ENCODE measurements around the gene FNDC1. TPM values are rescaled to one million over a fixed set of nuclear protein-coding genes. Genes with fewer than 3 reads are reported as not detected.
"Not testable (repeated sequence)": the region's sequence is repeated elsewhere in the genome, so short reads cannot be mapped to it uniquely, and the experiment has no call there.

FNDC1 gene
- total RNA-seq, 1 donor from 2014 or later: 0.12 TPM

DNA sequence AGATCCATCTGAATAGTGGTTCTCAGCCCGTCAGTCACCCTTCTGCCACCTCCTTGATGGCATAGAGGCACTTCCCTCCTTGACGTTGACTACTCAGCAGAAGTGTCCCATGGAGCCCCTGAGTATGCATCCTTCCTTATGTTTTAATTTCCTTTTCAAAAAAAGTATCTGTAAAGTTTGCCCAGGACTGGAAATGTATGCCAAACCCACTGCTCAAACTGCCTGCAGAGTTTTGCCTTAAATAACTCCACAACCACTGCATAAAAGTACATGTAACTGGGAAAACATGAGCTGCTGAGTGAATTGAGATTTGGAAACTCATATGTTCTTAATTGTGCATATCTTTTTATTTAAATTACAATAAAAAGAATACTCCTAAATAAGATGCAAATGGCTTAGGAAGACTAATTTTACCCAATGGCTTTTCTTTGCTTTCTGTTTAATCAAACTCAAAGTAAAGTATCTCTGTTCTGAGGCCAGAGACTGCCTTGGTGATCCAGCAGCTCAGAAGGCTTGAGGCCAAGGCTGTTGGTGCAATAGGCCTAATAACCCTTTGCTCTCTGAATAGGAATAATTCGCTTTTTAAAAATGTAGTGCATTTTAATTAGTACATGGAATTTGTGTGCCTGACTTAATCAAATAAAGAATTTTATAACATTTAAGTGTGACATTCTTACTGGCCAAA lies 90.4 kb downstream of the FNDC1 start:
- ATAC-seq: no peak

DNA sequence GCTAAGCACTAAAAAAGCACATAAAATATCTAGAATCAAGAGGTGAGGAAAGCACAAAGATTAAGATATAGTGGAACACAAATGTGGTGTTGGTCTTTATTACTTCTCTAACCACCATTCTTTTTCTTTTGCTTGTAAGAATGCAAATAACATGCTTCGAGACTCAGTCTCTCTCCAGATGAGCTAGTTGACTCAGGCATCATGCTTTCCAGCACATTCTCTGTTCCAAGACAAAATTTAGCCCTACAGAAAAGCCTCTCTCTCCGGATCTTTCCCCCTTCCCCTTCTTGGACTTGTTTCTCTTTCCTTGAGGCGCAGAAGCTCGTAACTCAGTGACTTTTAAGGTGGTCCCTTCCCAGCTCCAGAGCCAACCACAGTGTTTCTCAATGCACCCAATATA lies 91.0 kb downstream of the FNDC1 start:
- no peak for ATAC-seq

DNA sequence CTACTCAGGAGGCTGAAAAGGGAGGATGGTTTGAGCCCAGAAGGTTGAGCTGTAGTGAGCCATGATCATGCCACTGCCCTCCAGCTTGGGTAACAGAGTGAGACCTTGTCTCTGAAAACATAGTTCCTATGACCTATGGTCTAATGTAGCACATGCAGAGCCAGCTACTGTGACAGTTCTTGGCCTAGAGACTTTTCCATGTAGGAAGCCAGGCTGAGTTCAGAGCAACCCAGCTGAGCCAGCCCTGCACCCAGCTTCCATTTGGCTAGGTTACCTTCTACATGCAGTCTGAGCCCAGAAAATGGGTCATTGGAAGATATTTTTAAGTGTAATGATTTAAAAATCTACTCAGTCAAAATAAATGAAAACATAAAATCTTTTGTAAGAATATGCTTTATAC lies 92.8 kb downstream of the FNDC1 start:
- ATAC-seq: no peak

DNA sequence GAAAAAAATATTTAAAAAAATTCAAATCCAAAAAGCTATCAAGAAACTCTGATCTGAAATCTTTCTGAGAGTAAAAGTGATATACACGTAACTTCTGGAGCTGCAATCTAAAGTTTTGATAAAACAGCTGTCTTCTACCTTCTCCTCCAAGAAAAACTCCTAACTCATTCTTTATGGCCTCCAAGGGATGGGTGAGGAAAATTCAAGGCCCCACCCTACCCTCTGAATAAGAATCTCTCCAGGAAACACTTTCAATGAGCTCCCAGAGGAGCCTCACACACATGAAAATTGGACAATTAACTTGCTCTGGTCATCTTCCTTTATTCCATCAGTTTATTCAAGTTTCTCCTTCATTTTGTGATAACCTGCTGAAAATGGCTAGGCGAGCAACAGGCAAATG lies 93.4 kb downstream of the FNDC1 start:
- no peak for ATAC-seq

DNA sequence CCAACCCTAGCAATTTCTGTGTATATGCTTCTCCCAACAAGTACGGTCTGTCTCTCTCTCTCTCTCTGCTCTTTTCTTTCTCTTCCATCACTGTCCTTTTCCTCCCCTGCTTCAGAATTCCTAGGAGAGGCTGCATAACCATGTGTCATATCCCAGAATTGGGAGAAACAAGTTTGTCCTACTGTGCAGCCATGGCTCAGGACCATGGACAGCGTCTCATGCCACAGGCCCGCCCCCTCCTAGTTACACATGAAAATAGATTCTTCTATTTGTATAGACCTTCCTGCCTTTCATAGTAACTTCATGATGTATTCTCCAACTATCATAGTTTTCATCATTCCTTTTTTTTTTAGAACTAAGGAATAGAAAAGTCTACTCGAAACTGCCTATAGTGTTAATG lies 98.0 kb downstream of the FNDC1 start:
- ATAC-seq: no peak

DNA sequence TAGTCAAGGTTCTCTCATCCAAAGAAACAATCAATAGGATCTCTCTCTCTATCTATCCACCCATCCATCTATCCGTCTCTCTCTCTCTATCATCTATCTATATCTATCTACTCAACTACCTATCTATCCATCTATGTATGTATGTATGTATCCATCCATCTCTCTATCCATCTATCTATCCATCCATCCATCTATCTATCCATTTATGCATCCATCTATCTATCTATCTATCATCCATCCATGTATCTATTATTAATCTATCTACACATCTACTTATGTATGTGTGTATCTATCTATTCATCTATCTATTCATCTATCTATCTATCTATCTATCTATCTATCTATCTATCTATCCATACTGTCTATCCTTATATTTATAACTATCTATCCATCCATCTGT lies 99.3 kb downstream of the FNDC1 start:
- no peak for ATAC-seq

DNA sequence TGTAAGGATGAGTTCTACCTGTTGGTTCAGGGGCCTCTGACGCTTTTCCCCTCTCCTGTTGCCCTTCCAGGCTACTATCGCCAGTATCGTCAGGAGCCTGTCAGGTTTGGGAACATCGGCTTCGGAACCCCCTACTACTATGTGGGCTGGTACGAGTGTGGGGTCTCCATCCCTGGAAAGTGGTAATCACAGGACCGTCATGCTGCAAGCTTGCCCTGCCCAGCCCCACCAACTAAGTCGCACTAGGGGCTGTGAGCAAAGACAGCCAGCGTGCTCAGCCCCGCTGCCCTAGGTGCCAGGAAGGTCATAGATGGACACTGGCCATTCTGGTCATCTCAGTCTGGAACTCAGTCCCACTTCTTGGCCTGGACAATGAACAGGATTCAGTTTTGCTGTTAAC lies 102.1 kb downstream of the FNDC1 start:
- no peak for ATAC-seq

DNA sequence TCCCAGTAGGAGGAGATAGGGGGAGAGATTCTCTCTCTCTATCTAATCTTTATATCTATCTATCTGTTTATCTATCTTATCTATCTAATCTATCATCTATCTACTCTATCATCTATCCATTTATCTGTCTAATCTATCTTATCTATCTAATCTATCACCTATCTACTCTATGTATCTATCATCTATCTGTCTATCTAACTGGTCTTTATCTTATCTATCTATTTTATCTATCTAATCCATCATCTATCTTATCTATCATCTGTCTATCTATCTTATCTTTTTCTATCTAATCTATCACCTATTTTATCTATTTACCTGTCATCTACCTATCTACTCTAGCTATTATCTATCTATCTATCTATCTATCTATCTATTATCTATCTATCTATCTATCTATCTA lies 109.4 kb downstream of the FNDC1 start:
- ATAC-seq: no peak

DNA sequence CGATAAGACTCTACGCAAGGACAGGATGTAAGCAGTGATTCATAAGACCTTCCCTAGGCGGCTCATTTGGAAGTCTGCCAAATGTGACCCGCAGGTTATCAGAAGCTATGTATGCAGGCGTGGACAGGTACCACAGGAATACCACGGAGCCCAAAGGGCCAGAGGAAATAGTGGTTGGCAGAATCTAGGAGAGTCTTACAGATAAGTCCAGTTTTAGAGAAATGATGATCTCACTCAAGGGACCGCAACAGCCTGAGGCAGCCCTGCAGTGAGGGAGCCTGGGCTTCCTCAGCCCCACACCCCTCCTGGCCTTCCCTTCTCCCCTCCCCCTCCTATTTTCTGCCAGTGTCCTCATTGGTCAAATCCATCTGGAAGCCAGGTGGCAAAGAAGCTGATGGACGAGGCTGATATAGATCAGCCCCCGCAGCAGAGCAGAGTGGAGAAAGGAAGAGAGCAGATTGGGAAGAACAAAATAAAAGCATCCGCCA lies 110.6 kb downstream of the FNDC1 start:
- ATAC-seq: no peak

DNA sequence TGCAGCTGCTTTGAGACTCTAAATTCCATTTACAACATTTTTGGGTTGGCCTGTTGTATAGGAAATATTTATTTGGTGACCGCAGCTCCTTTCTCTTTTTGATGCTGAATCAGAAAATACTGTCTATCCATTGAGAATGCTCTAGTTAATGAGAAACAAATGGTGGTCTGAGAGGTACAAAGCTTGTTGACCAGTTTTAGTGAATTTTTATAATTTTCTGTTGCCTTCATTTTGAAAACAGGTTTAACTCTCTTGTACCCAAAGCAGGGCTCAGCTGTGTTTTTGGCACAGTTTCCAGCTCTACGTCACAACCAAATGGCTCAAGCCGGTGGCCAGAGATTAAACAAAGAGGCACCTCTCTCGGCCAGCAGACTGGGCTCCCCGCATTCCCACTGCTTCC lies 113.2 kb downstream of the FNDC1 start:
- ATAC-seq: no peak

DNA sequence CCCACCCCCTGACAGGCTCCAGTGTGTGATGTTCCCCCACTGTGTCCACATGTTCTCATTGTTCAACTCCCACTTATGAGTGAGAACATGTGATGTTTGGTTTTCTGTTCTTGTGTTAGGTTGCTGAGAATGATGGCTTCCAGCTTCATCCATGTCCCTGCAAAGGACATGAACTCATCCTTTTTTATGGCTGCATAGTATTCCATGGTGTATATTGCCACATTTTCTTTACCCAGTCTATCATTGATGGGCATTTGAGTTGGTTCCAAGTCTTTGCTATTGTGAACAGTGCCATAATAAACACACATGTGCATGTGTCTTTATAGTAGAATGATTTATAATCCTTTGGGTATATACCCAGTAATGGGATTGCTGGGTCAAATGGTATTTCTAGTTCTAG lies 115.5 kb downstream of the FNDC1 start:
- ATAC-seq: not testable (repeated sequence)

DNA sequence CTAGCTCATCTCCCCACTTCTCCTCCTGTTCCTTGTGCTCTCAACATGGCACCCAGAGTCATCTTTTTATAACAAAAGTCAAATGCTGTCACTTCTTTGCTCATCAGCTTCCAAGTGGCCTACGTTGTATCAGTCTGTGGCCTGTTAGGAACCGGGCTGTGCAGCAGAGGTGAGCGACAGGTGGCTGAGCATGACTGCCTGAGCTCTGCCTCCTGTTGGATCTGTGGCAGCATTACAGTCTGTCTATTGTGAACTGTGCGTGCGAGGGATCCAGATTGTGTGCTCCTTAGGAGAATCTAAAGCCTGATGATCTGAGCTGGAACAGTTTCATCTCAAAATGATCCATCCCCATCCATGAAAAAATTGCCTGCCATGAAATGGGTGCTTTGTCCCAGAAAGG lies 129.6 kb downstream of the FNDC1 start:
- ATAC-seq: no peak

DNA sequence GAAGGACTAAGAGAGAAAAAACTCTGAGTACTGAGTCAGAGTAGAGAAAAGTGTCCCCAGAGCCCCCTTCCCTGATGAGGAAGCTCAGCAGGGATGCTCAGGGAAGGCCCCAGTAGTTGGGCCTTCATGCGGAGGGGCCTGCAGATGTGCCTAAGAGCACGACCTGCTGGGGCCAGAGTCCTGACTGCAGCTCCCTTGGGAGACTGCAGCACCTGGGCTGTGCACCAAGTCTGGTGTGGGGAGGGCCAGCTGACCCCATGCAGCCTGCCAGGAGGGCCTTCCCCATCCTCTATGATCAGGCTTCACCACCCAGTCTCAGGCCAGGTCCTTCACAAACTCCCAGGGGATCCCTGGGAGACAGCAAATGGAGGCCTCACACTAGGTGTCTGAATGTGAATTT lies 130.4 kb downstream of the FNDC1 start:
- ATAC-seq: no peak

DNA sequence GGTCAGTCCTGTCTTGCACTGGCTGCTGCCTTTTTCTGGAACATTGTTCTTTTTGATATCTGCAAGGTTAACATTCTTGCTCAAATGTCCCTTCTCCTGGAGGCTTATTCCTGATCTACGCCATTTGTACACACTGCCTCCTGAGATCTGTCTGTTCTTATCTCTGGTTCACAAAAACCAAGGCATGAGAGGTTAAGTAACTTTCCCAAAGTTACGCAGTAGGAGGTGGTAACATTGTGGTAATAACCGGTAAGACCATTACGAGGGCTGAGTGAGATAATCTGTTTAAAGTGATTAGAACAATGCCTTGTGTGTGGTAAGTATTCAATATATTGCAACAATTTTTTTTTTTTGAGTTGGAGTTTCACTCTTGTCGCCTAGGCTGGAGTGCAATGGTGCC lies 132.1 kb downstream of the FNDC1 start:
- ATAC-seq: no peak

DNA sequence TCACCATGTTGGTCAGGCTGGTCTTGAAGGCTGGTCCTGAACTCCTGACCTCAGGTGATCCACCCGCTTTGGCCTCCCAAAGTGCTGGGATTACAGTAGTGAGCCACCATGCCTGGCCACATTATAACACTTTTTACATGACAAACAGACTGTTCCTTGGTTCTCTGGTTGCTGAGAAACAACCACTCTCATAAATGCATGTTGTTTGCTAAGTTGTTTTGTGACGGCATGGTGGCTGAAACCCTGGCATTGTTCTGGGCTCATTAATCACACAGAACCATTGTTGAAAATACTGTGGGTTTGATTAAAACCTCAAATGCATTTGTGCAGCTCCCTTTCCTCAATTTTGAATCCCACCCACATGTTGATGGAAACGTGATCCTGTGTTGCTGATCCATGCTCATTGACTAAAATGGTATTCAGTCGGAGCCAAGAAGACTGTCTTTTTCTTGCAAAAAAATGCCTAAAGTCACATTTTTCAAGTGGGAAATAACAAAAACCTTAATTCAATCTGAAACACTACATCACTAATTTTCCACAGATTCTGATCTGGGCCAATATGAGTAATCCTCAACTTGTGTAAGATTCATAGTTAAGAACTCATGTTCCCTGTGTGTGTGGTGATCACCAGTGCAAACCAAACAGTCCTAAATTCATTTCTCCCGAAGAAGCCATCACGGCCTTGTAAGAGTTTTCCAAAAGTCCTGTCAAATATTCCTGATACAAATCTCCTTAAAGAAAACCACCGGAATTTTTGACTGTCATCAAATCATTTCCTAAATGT lies 132.8 kb downstream of the FNDC1 start:
- no peak for ATAC-seq

DNA sequence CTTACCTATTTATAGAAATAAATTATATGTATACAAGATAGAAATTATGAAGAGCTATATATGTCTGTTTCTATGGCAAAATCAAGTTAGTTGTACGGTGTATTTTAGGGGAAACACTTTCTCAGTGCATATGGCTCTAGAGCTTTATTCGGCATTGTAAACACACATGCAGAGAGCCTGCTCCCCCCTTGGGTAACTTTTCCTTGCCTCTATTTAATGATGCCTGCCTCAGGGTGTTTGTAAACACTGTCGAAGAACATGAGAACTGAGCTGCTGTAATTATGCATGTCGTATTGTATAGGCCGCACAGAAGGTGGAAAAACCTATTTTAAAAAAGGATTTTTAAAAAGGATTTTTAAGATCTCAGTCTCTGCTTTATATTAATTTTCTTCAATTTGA lies 133.4 kb downstream of the FNDC1 start:
- no peak for ATAC-seq

DNA sequence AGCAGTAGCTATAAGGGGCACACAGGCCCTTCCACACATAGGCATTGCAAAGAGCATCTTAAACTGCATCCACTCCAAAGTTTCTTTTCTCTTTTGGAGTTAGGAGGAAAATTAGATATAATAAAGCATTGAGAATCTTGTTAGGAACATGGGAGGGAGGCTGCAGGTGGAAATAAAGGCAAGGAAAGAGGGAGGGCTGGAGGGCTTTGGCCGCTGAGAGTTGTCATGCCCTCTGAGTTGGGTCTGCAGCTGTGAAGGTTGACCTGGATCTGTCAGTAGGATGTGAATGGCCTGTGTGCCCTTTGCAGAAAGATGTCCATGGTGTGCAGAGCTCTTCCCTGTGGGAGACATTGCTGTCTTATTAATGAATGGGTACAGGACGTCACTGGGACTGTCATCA lies 134.0 kb downstream of the FNDC1 start:
- ATAC-seq: no peak

DNA sequence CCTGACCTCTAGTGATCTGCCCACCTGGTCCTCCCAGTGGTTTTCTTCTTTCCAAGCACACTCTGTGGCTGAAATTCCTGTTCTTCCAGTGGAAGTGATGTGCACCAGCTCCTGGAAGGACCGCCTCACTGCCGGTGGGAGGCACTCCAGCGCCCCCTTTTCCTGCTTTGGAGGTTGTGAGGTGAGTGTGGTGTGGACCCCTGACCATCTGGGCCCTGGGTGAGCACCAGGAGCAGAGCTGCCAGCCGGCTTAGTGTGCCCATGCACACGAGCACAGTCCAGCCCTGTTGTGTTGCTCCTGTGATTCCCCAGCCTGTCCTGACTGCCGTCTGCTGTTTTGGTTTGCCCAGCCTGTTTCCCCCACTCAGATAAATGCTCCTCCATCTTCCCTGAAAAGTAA lies 134.6 kb downstream of the FNDC1 start:
- no peak for ATAC-seq

DNA sequence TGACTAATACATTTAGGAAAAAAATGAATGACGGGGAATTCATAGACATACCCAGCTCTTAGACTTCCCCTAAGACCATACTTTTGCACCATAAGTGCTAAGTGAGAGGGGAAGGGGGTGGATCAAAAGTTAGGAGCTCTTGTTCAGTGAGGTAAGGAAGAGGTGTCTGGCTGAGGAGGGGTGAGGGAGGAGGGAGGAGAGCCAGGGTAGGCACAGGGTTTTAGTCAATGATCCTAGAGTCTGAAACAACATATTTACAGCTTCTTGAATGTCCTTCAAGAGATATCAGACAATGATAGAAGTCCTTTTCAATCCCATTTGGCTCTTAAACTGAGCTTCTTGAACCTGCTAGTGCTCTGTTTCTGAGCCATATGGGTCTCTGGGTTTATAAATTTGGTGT lies 135.4 kb downstream of the FNDC1 start:
- no peak for ATAC-seq

DNA sequence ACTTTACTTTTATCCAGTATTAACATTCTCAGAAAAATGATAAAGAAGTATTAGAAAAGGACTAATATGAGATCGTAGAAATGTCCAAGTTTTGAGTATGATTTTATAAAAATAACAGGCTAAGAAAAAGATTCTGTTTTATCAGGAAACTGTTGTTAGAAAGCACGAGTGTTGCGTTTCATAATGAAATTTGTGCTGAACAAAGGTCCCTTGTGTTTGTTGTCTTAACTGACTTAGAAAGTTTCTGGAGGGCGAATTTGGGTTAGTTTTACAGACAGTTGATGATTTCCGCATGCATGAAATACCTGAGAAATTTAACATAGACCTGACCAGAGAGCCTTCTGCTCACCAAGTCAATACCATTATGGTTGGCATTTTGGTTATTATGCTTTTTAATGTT lies 136.0 kb downstream of the FNDC1 start:
- no peak for ATAC-seq

DNA sequence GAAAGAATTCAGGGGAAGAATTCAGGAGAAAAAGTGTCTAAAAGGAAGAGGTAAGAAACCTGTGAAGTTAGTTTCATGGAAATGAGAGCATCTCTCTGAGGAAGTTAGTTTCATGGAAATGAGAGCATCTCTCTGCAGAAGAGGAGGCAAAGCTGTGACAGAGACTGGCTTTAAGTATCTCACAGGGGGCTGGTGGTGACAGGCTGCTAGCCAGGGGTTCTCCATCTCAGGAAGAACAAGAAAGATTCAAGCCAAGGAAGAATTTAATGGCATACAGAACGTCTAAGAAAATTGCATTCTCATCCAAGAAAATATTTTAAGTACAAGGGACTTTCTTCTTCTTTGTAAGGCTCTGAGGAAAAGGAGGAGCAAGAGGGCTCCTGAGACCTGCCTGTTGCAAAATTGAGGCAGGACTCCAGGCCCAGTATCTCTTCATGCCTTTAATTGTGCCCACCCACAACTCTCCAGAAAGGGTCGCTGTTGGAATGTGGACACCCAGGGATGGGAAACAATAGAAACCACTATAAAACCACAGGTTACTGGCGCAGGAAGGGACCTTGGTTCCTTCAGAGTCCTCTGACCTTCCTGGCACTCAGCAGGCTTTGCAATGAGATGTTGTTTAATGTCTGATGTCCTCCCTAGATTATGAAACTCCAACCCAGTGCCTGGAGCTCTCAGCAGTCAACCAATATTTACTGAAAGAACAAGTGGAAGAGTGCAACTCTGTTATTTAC lies 136.8 kb downstream of the FNDC1 start:
- ATAC-seq: no peak

DNA sequence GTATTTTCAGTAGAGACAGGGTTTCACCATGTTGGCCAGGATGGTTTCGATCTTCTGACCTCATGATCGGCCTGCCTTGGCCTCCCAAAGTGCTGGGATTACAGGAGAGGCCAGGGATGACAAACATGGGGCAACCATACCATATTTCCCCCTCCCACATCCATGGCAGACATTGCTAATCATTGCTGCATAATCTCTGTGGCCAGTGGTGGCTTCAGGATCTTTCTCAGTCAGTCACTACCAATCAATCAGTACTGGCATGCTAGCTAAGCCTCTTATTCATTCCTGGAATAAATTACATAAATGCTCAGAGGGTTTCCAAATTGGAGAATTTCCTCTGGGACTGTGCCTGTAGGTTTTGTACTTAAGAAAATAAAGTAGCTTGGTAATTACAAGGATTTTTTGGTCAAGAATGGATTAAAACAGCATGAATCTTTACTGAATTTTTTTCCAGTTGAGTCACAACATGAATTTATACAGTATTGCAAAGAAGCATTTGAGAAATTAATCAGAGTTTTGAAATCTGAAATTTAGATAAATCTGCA lies 138.1 kb downstream of the FNDC1 start:
- ATAC-seq: no peak

DNA sequence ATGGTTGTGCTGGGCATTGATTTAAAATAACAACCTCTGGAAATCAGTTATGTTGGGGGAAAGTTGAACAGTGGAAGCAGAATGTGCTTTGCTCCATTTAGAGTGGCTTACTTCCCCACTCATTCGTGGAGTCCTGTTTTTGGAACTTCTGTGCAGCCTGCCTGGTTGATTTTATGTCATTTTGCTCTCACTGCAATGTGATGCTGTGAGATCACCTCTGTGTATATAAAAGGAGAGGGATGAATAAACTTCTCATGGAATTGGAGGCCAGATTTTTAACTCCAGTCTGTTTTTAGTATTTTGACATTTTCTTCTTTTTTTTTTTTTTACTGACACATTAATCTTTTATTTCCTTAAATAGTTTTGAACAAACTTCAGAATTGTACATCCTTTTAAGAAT lies 139.0 kb downstream of the FNDC1 start:
- no peak for ATAC-seq

All from esophagus mucosa (tissue), 1 donor.